Measurements from ENCODE around the gene SLC8B1.

The SLC8B1 gene

DNA sequence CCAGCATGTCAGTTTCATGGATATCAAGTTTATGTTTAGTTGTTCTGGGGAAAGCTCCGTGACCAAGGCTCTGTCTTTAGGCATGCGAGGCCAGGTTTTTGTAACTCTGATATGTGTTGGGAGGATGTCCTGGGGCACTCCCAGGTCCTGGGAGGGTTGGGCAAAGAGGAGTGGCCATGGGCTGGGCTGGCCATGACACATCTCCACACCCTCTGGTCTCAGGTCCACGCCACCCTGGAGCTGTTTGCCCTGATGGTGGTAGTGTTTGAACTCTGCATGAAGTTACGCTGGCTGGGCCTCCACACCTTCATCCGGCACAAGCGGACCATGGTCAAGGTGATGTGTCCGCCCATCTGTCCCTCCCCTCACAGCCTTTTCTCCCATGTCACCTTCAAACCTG, 67.3 kb downstream of the SLC8B1 start:
- no peak for DNase-seq

DNA sequence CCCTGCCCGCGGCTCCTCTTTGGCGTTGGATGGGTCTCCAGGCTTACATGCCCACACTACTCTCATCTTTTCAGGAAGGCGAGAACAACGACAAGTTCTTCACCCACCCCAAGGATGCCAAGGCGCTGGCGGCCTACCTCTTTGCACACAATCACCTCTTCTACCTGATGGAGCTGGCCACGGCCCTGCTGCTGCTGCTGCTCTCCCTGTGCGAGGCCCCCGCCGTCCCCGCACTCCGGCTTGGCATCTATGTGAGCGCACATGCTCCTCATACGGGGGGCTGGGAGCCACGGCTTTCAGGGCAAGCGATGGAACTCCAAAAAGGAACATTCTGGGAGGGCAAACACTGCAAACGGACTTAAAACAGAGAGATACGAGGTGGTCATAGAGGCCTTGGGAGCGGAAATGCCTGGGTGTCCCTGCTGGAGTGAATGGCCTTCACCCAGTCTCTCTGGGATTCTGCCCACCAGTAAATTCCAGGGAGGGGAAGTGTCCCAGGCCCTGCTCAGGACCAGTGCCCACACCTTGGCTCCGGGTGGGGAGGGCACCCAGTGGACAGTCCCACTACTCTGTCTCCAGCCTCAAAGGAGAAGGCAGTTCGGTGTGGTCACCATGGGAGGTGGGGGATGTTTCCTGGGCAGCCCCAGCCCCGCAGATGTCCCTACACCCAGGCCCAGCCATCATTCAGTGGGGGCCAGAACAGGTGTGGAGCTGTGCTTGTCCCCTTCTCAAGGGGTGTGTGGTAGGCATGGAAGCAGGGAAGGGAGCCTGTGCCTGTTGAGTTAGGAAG, 68.6 kb downstream of the SLC8B1 start:
- DNase-seq, result no peak

DNA sequence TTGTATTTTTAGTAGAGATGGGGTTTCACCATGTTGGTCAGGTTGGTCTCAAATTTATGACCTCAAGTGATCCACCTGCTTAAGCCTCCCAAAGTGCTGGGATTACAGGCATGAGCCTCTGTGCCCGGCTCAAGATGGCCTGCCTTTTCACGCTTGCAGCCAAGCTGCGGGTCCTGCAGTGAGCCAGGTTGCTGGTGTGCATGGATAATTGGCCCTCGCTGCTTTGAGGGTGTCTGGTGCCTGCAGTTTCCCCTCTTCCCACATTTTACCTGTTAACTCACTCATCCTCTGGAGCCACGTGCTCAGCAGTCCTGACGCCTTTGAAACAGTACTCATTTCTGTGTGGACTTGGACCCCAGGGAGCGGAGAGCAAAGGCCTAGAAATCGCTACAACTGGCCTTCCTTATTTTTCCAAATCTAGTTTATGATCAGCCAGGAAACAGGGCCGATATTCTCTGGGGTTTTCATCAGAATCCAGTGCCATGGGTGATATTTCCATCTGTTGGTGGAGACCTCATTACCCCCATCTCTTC, 71.4 kb downstream of the SLC8B1 start:
- no peak for DNase-seq

DNA sequence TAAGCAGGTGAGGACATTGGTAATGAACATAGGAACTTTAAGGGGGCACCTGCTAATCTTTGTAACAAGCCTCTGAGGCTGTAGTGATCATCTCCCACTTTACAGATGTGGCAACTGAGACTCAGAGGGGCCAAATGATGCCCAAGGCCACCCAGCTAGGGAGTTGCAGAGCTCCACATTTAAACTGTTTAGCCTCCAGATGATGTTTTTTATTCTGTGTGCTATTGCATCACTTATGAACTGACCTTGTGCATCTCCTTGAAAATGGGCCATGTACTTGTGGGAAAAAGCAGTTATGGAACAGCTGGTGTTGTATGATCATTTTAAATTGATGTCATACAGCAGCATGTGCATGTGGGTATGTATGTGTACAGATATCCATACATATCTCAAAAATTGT, 72.2 kb downstream of the SLC8B1 start:
- no peak for DNase-seq

DNA sequence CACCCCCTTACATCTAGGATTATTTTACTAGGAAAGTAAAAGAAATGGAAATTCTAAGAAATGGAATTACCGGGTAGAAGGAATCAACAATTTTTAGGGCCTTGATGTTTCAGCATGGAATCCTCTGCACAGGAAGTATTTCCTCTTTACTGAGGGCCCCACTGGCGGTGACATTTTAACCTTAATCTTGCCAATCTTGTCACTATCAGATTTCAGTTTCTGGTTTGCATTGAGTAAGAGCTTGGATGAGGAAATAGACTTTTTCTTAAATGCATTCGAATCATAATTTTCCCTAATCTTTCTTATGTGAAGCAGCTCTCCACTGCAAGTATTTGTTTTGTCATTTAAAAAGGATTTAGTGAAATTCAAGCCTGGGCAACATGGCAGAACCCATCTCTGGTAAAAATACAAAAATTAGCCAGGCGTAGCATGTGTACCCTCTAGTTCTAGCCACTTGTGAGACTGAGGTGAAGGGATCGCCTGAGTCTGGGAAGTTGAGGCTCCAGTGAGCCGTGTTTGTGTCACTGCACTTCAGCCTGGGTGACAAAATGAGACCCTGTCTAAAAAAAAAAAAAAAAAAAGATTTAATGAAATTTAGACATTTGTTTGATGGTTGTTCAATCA, 73.0 kb downstream of the SLC8B1 start:
- no peak for DNase-seq

DNA sequence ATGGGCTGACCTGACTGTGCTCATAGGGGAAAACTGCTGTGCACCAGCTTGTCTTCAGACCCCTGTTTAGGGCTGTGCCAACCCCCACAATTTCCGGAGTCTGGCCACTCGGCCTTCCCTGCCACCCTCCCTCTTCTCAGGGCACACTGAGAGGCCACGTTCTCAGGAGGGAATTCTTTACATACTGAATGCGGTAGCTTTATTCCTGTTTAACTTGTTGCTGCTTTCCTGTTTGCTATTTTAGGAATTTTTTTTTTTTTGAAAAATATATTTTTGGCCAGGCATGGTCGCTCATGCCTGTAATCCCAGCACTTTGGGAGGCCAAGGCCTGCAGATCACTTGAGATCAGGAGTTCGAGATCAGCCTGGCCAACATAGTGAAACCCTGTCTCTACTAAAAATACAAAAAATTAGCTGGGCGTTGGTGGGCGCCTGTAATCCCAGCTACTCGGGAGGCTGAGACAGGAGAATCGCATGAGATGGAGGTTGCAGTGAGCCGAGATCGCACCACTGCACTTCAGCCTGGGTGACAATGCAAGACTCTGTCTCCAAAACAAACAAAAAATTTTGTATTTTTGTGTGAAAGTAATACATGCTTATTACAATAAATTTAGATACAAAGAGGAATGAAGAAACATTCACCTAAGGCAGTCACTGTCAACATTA, 74.1 kb downstream of the SLC8B1 start:
- DNase-seq, result no peak

DNA sequence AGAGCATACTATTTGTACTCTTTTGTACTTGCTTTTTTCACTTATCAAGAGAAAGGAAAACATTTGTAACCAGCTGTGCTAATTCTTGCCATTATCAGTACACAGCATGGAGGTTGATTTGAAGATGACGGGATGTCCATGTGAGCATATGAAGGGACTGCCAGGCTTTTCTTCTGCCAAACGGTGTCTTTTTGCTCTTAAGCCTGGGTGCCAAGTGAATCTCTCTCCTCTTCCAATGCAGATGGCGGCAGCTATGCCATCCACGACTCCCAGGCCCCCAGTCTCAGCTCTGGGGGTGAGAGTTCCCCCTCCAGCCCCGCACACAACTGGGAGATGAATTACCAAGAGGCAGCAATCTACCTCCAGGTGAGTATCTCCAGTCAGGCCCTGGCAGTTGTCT, 74.8 kb downstream of the SLC8B1 start:
- no peak for DNase-seq

DNA sequence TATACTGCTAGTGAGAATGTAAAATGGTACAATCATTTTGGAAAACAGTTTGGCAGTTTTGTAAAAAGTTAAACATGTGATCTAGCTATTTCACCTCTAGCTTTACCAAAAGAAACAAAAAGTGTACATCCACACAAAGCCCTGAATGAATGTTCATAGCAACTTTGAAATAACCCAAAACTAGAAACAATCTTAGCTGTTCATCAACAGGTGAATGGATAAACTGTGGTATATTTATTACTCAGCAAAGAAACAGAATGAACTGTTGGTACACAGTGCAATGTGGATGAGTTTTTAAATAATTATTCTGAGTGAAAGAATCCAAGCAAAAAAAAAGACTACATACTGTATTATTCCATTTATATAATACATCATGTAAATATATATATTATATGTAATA, 77.3 kb downstream of the SLC8B1 start:
- DNase-seq, result no peak

DNA sequence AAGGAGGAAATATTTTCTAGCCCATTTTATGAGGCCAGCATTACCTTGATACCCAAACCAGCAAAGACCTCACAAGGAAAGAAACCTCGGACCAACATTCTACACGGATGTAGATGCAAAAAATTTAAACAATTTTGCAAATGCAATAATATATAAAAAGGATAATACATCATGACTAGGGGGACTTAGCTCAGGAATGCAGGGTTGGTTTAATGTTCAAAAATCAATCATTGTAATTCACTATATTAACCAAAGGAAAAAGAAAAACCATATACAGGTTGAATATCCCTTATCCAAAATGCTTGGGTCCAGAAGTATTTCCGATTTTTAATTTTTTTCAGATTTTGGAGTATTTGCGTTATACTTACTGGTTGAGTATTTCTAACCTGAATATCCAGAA, 80.6 kb downstream of the SLC8B1 start:
- DNase-seq, result no peak

DNA sequence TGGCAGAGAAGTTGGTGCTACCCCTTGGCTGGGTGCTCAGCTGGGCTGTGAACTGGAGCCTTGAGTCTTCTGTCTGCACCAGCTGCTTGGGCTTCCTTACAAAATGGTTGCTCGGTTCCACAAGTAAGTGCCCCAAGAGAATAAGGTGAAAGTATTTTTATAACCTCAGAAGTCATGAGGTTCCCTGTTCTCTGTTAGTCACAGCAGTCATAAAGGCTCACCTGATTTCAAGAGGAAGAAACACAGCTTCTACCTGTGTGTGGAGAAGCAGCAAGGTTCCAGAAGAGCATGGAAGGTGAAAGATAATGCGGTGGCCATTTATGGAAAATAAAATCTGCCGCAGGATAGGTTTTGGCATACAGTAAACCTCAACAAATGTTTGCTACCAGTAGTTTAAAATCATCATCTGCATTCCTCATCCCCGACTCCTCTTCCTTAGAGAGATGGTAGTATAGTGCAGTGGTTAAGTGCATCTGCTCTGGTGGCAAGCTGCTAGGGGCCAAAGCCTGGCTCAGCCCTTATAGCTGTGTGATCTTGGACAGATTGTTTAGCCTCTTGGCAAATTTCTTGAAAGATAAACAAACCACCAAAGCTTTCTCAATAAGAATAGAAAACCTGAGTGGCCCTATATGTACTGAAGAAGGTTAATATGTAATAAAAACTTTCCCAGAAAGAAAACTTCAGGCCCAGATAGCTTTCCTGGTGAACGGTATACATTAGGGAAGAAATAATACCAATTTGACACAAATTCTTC, 81.2 kb downstream of the SLC8B1 start:
- no peak for DNase-seq

DNA sequence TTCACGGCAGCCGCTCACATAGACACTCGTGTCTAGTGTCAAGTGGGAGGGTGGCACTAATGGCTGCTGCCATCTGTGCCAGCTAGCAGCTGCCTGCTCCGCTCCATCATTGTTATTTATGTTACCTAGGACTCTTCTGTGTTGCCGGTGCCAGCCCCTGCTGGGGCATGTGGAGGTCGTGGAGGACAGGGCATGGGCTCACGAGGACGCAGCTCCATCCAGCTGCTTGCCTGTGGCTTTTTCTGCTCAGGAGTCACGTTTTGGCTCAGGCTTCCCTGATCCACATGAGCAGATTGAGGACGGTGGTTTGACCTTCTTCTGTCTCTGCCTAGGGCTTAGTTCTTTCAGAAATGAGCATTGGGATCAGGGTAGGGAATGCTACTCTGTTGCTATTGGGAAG, 82.4 kb downstream of the SLC8B1 start:
- DNase-seq, result no peak

DNA sequence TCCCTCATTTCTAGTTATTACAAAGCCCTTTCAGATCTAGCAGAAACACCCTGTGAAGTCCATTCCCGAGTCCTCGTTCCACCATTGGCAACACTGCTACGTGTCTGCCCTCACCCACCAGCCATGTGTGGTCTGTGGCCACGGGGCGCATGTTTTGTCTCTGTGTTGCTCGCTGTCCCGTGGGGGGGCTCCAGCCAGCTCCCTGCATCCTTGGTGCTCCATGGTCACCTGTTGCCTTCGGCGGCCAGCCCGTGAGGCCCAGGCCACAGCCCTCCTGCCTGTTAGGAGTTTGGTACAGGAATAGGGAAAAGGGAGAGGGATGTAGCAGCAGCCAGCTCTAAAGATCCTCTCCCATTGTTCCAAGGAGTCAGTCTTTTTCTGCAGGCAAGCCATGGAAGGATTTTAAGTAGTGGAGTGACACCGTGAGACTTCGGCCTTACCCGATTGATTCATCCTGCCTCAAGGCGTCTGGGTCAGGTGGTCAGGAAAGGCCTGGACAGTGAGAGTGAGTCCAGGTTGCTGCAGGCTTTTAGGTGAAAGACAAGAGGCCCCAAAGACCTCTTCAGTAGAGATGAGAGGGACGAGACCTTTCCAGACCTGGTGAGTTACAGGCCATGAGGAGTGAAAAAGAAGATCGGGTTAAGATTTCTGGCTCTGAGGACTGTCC, 83.4 kb downstream of the SLC8B1 start:
- no peak for DNase-seq

DNA sequence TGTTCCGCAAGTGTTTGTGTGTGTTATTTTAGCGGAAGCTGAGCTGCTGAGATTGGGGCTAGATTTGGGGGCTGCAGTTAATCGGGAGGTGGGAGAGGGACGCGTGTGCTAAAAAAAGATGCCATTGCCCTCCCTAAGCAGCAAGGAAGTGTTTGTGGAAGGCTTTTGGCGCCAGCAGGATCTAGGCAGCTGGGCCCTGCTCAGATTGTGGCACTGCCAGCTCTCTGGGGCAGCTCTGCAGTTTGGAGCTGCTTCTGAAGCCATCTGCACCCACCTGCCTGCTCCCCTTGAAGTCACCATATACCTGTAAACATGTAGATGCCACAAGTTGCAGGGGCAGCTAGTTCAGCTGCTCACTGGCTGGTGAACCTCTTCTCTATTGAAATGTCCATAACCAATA, 84.9 kb downstream of the SLC8B1 start:
- no peak for DNase-seq

DNA sequence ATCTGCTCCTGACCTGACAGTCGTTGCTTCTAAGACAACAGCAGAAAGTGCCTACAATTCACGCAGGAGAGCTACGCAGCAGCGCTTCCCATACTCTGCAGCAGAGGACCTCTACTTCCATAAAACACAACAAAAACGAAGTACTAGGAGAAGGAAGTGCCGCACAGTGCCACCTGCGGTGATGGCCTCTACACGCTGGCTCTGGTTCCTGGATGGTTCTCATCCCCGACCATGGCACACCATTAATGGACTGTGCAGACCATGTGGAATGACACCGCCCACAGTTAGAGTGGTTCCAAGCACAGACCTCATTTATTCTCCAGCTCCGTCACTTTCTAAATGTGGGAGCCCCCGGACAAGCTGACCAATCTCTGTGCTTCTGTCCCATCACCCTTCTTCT, 85.4 kb downstream of the SLC8B1 start:
- no peak for DNase-seq

DNA sequence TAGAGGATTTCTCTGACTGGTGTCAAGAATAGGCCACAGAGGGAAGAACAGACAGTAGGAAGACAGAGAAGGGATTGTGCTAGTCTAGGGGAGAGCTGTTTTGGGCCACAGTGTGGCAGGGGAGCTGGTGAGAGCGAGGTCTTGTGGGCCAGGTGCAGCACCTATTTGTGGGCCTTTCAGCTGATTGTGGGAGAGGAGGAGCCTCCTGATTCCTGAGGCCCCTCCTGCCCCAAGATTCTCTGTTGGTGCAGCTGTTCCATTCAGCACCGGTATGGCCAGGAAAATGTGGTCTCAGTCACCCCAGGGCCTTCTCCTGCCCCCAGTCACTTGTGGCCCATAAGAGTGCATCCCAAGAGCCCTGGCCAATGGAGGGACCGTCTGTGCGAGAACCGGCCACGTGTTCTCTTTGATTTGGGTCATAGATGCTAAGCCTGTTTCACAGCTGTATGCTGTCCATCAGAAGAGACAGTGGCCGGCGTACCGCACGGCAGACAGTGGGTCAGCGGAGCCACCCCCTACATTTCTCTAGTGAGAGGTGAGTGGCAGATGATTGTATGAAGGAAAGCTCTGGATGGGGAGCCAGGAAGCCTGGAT, 86.0 kb downstream of the SLC8B1 start:
- DNase-seq, result no peak

Measured in NCI-H2227 treated with DMSO at 0.1 percent for 48 hours (cell line).